OCI-LY7 (cell line): ENCODE results near the gene U2SURP. TPM values are rescaled to one million over a fixed set of nuclear protein-coding genes. Genes with fewer than 3 reads are reported as not detected.

Source experiments
- BruUV-seq: library from RNA; stranded (reverse); fragments of 400-500 nt; replicated peaks from 2 replicates; lab custom pipeline; 2021; lab: Mats Ljungman, UMichigan
- CTCF ChIA-PET: fragments of 300-600 bp; sonication (Branson Sonifier 250); formaldehyde crosslinking; loops from one replicate; lab custom pipeline; 2022; ENCODE audit warnings: antibody characterized with exemption; ENCODE audit not compliant: unreplicated experiment; lab: Charles Lee
- POLR2A ChIA-PET: fragments of 300-600 bp; sonication (Branson Sonifier 250); formaldehyde crosslinking; loops from one replicate; lab custom pipeline; 2022; ENCODE audit warnings: antibody characterized with exemption; lab: Charles Lee
- DNase-seq: peaks from one replicate; pipeline ENCODE4 v3.0.0-alpha.2; 2015; ENCODE audit warnings: low spot score
- H2AFZ ChIP-seq: fragments of 200-600 bp; sonication (generic), shearing (Covaris generic); 2 replicates; pipeline ENCODE4 v1.6.1; 2014; ENCODE audit warnings: mild to moderate bottlenecking, antibody characterized with exemption, low read length, moderate library complexity
- H3K27ac ChIP-seq: fragments of 200-600 bp; sonication (generic); 2 replicates; pipeline ENCODE4 v1.5.1; 2014; ENCODE audit warnings: mixed run types, low read depth, mild to moderate bottlenecking, moderate library complexity, low read length, inconsistent platforms; ENCODE audit not compliant: poor library complexity, severe bottlenecking
- H3K36me3 ChIP-seq: fragments of 200-600 bp; sonication (generic); 2 replicates; pipeline ENCODE4 v1.6.1; 2014; ENCODE audit warnings: mild to moderate bottlenecking, antibody characterized with exemption, low read length, moderate library complexity, mixed read lengths; ENCODE audit not compliant: insufficient read depth
- H3K4me1 ChIP-seq: fragments of 200-600 bp; sonication (generic); 2 replicates; pipeline ENCODE4 v1.5.1; 2014; ENCODE audit warnings: mild to moderate bottlenecking, low read length; ENCODE audit not compliant: insufficient read depth, poor library complexity, severe bottlenecking
- H3K4me2 ChIP-seq: fragments of 200-600 bp; sonication (generic); 2 replicates; pipeline ENCODE4 v1.6.1; 2014; ENCODE audit warnings: mild to moderate bottlenecking, low read length
- H3K4me3 ChIP-seq: fragments of 200-600 bp; sonication (generic); 2 replicates; pipeline ENCODE4 v1.5.1; 2014; ENCODE audit warnings: mild to moderate bottlenecking, low read depth, low read length; ENCODE audit not compliant: poor library complexity, severe bottlenecking
- H3K79me2 ChIP-seq: fragments of 200-600 bp; sonication (generic); 2 replicates; pipeline ENCODE4 v1.6.1; 2016; ENCODE audit warnings: low read depth, mild to moderate bottlenecking, low read length, moderate library complexity, mixed read lengths; ENCODE audit not compliant: insufficient read depth
- H3K9me2 ChIP-seq: fragments of 200-600 bp; sonication (generic); 2 replicates; pipeline ENCODE4 v1.6.1; 2016; ENCODE audit warnings: mild to moderate bottlenecking, low read length, mixed read lengths; ENCODE audit not compliant: insufficient read depth
- H3K9me3 ChIP-seq: fragments of 200-600 bp; sonication (generic); 2 replicates; pipeline ENCODE4 v1.6.1; 2014; ENCODE audit warnings: mild to moderate bottlenecking, mixed run types, low read length, mixed read lengths
- H4K20me1 ChIP-seq: fragments of 200-600 bp; sonication (generic); 2 replicates; pipeline ENCODE4 v1.6.1; 2014; ENCODE audit warnings: mild to moderate bottlenecking, antibody characterized with exemption, low read length, moderate library complexity, mixed read lengths; ENCODE audit not compliant: insufficient read depth
- CTCF ChIP-seq: fragments of 200-600 bp; sonication (generic); conservative IDR thresholded peaks from 2 replicates; pipeline ENCODE4 v1.5.1; 2014; ENCODE audit warnings: mild to moderate bottlenecking, antibody characterized with exemption, low read length, moderate library complexity, mixed read lengths
- EZH2phosphoT487 ChIP-seq: fragments of 200-600 bp; sonication (generic); IDR thresholded peaks from 2 replicates; pipeline ENCODE4 v1.6.1; 2018; ENCODE audit warnings: low read depth, borderline replicate concordance, mild to moderate bottlenecking, mixed run types, antibody characterized with exemption, low read length, moderate library complexity, mixed read lengths
- intact Hi-C: fragments of 100-400 bp; cut with micrococcal nuclease; formaldehyde crosslinking; loops from one replicate; pipeline ENCODE4 v1.10.0; 2022; ENCODE audit not compliant: unreplicated experiment
- total RNA-seq, 2 experiments: library from RNA; depleted of rRNA in 1 of 2; stranded (reverse); fragments of >200 nt in 1 of 2; shearing (Covaris generic) in 1 of 2; gene quantifications; 2 replicates each; pipeline ENCODE4 v1.2.3, GENCODE V29; 2014 to 2022

U2SURP gene
- total RNA-seq, 2 experiments from 2014 or later, result 108 to 185 TPM

GRCh38 chr3:143078883-143079282, 77.5 kb downstream of the U2SURP start:
- no peaks in the 10 kb centered on the region for H3K9me3 ChIP-seq
- H3K4me2 ChIP-seq, result no peak overlapping the region
- H2AFZ ChIP-seq, result no peak overlapping the region
- H3K4me3 ChIP-seq, result no peak overlapping the region
- no peaks in the 10 kb centered on the region for H3K36me3 ChIP-seq
- H4K20me1 ChIP-seq, result no peaks in the 10 kb centered on the region
- peaks cover 11% of the 10 kb centered on the region for H3K4me1 ChIP-seq
- no peaks in the 10 kb centered on the region for H3K79me2 ChIP-seq
- H3K9me2 ChIP-seq, result no peaks in the 10 kb centered on the region
- no peak for DNase-seq
- no TSS peak for BruUV-seq
- intact Hi-C loops, result no loop called here
- ChIA-PET CTCF (no interaction called here), POLR2A (interaction anchor here (0.9 to 1.6 kb wide), 3 partner anchors 16 to 34 kb away, joined by 3 read pairs; no protein-coding TSS in a partner anchor)
- TF ChIP-seq CTCF (no peak), EZH2phosphoT487 (no peak)
- no peak overlapping the region for H3K27ac ChIP-seq

GRCh38 chr3:143080196-143080595, 78.8 kb downstream of the U2SURP start:
- ChIA-PET POLR2A (no interaction called here), CTCF (no interaction called here)
- Histone ChIP-seq H2AFZ (no peak overlapping the region), H3K9me2 (no peaks in the 10 kb centered on the region), H3K4me2 (no peak overlapping the region), H3K27ac (no peak overlapping the region), H3K36me3 (no peaks in the 10 kb centered on the region), H3K4me3 (no peak overlapping the region), H3K79me2 (no peaks in the 10 kb centered on the region), H3K9me3 (no peaks in the 10 kb centered on the region), H4K20me1 (no peaks in the 10 kb centered on the region), H3K4me1 (peaks cover 11% of the 10 kb centered on the region)
- intact Hi-C loops, result no loop called here
- no TSS peak for BruUV-seq
- no peak for DNase-seq
- no peak for TF ChIP-seq EZH2phosphoT487
- TF ChIP-seq CTCF, result no peak

GRCh38 chr3:143081365-143081764, 80.0 kb downstream of the U2SURP start:
- Histone ChIP-seq H3K36me3 (no peaks in the 10 kb centered on the region), H3K4me3 (no peak overlapping the region), H2AFZ (peak overlapping the region; percentile 80; the same call in 1 of the 2 replicates), H3K4me1 (peaks cover 11% of the 10 kb centered on the region), H3K27ac (no peak overlapping the region), H3K79me2 (no peaks in the 10 kb centered on the region), H3K9me3 (no peaks in the 10 kb centered on the region), H3K9me2 (no peaks in the 10 kb centered on the region), H3K4me2 (no peak overlapping the region), H4K20me1 (no peaks in the 10 kb centered on the region)
- no peak for DNase-seq
- no TSS peak for BruUV-seq
- TF ChIP-seq CTCF, result no peak
- no peak for TF ChIP-seq EZH2phosphoT487
- intact Hi-C loops, result no loop called here
- CTCF ChIA-PET, result no interaction called here
- POLR2A ChIA-PET, result interaction anchor here (0.6 to 1.1 kb wide), 4 partner anchors 14 to 199 kb away, joined by 3 to 4 read pairs (median 3); no protein-coding TSS in a partner anchor
